ENCODE measurements around the gene KLHDC8B.
"Not testable (repeated sequence)": the region's sequence is repeated elsewhere in the genome, so short reads cannot be mapped to it uniquely, and the experiment has no call there.

The KLHDC8B gene

DNA sequence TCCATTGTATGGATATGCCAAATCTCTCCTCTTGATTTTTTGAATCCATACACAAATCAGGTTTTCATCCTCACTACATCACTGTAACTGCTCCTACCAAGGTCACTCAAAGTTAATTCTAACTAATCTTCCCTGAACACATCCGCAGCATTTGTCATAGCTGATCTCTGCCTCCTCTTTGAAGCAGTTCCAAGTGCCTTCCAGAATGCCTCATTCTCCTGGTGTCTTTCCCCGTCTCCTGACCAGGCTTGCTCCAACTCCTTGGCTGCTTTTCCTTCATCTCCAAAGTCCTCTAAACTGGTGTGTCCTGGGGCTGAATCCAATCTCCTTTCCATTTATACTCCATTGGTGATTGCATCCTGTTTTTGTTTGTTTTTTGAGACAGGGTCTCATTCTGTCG lies 26.8 kb downstream of the KLHDC8B start:
- DNase-seq: no peak

GRCh38 chr3:49198611-49199230 lies 27.3 kb downstream of the KLHDC8B start:
- DNase-seq: no peak

DNA sequence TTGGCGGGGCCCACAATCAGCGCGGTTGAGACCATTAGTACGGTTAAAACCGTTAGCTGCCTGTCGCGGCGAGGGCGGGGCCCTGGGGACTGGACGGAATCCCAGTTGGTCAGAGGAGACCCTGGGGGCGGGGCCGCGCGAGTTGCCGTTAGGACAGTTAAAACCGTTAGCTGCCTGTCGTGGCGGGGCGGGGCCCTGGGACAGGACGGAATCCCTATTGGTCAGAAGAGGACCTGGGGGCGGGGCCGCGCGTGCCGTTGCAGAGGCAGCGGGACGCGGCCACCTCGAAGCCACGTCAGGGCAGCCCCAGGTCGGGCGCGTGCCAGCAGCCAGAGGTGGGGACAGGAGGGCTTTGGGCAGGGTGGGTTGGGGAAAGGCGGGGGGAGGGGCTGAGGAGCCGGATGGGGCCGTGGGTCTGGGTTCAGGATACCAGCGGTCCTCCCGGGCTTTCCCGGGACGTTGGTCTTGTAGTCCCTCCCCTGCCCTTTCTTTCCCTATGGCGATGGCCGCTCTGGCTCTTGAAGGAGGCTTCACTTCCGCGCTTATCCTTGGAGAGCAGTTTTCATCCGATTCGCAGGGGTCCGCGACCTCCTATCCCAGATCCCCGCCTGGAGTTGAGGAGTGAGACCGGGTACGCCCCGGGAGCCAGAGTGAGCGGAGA lies 28.0 kb downstream of the KLHDC8B start:
- no peak for DNase-seq

GRCh38 chr3:49199900-49200281 lies 28.5 kb downstream of the KLHDC8B start:
- no peak for DNase-seq

DNA sequence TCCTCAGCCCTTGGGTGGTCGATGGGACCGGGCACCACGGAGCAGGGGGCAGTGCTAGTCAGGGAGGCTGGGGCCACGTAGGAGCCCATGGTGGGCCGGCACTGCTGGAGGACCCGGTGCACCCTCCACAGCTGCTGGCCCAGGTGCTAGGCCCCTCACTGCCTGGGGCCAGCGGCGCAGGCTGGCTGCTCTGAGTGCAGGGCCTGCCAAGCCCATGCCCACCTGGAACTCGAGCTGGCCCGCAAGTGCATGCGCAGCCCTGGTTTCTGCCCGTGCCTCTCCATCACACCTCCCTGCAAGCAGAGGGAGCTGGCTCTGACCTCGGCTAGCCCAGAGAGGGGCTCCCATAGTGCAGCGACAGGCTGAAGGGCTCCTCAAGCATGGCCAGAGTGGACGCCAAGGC lies 42.1 kb downstream of the KLHDC8B start:
- DNase-seq: no peak

- no peak for DNase-seq
Observed at GRCh38 chr3:49213998-49214397, 42.6 kb downstream of the KLHDC8B start.

- not testable (repeated sequence) for DNase-seq
Observed at GRCh38 chr3:49216687-49217086, 45.3 kb downstream of the KLHDC8B start.

- DNase-seq: not testable (repeated sequence)
Observed at GRCh38 chr3:49217108-49217507, 45.7 kb downstream of the KLHDC8B start.

GRCh38 chr3:49217688-49218470 lies 46.5 kb downstream of the KLHDC8B start:
- no peak for DNase-seq

GRCh38 chr3:49218471-49218989 lies 47.1 kb downstream of the KLHDC8B start:
- DNase-seq: not testable (repeated sequence)

DNA sequence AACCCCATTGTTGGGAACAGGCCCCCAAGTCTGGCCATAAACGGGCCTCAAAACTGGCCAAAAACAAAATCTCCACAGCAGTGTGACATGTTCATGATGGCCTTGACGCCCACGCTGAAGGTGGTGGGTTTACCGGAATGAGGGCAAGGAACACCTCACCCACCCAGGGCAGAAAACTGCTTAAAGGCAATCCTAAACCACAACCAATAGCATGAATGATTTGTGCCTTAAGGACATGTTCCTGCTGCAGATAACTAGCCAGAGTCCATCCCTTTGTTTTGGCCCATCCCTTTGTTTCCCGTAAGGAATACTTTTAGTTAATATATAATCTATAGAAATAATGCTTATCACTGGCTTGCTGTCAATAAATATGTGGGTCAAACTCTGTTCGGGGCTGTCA lies 47.7 kb downstream of the KLHDC8B start:
- no peak for DNase-seq

DNA sequence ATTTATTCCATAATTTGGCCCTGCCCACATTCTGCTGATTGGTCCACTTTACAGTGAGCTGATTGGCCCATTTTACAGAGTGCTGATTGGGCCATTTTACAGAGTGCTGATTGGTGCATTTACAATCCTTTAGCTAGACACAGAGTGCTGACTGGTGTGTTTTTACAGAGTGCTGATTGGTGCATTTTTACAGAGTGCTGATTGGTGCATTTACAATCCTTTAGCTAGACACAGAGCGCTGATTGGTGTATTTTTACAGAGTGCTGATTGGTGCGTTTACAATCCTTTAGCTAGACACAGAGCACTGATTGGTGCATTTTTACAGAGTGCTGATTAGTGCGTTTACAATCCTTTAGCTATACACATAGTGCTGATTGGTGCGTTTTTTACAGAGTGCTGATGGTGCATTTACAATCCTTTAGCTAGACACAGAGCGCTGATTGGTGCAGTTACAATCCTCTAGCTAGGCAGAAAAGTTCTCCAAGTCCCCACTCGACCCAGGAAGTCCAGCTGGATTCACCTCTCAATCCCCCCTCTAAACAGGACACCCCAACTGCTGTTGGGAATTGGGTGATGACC lies 49.7 kb downstream of the KLHDC8B start:
- not testable (repeated sequence) for DNase-seq

DNA sequence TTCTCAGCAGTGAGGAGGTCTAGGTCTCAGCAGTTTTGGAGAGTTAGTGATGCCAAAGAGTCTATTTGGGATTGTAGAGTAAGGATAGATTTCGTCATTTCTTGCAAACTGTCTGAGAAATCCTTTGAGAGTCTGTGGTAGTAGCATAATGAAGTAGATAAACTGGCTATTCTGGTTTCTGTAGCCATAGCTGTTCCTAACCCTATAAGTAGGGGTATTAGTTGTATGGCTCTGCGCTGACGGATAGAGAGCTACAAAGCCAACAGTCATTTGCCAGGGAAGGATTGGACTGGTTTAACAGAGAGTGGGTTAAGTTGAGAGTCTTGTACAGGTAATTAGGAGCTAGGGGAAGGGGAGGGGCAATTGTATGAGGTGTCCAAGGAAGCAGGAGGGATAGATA lies 50.6 kb downstream of the KLHDC8B start:
- no peak for DNase-seq

Data from activated gamma-delta T cell (primary cell).